ENCODE measurements around the gene AKAP13.
"Not testable (repeated sequence)": the region's sequence is repeated elsewhere in the genome, so short reads cannot be mapped to it uniquely, and the experiment has no call there.

Gene AKAP13

GRCh38 chr15:85475711-85476110 lies 95.3 kb downstream of the AKAP13 start:
- H3K4me1 ChIP-seq: no peaks in the 10 kb centered on the region
- no peak for TF ChIP-seq CTCF (IDR thresholded peaks at IDR 0.05)

GRCh38 chr15:85477061-85477460 lies 96.7 kb downstream of the AKAP13 start:
- Histone ChIP-seq H3K4me1 (no peaks in the 10 kb centered on the region), H3K4me2 (ENCODE audit: low read length) (no peak overlapping the region), H3K27me3 (ENCODE audit: control insufficient read depth, insufficient read depth, low read length) (no peaks in the 10 kb centered on the region), H3K79me2 (no peaks in the 10 kb centered on the region), H3K36me3 (ENCODE audit: control insufficient read depth, insufficient read depth, low read length) (no peaks in the 10 kb centered on the region), H3K27ac (no peak overlapping the region), H3K4me3 (ENCODE audit: low read depth, low read length) (no peak overlapping the region), H3K9me3 (ENCODE audit: control insufficient read depth, low read length) (no peaks in the 10 kb centered on the region), H3K9ac (no peak overlapping the region), H2AFZ (no peak overlapping the region)
- TF ChIP-seq CTCF (IDR thresholded peaks at IDR 0.05): no peak

More at GRCh38 chr15:85475711-85476110, 95.3 kb downstream of the AKAP13 start:
- no peaks in the 10 kb centered on the region for H3K36me3 ChIP-seq (ENCODE audit: control insufficient read depth, insufficient read depth, low read length)
- no peak overlapping the region for H3K4me2 ChIP-seq (ENCODE audit: low read length)
- no peak overlapping the region for H3K4me3 ChIP-seq (ENCODE audit: low read depth, low read length)
- H3K27ac ChIP-seq: no peak overlapping the region
- no peak overlapping the region for H3K9ac ChIP-seq
- no peaks in the 10 kb centered on the region for H3K9me3 ChIP-seq (ENCODE audit: control insufficient read depth, low read length)
- H3K27me3 ChIP-seq (ENCODE audit: control insufficient read depth, insufficient read depth, low read length): no peaks in the 10 kb centered on the region
- H2AFZ ChIP-seq: no peak overlapping the region
- H3K79me2 ChIP-seq: no peaks in the 10 kb centered on the region

- Histone ChIP-seq H3K9me3 (ENCODE audit: control insufficient read depth, low read length) (no peaks in the 10 kb centered on the region), H3K36me3 (ENCODE audit: control insufficient read depth, insufficient read depth, low read length) (no peaks in the 10 kb centered on the region), H3K9ac (no peak overlapping the region), H3K27ac (no peak overlapping the region), H3K4me3 (ENCODE audit: low read depth, low read length) (no peak overlapping the region), H3K4me1 (no peaks in the 10 kb centered on the region), H3K27me3 (ENCODE audit: control insufficient read depth, insufficient read depth, low read length) (no peaks in the 10 kb centered on the region), H3K4me2 (ENCODE audit: low read length) (no peak overlapping the region), H3K79me2 (no peaks in the 10 kb centered on the region), H2AFZ (no peak overlapping the region)
- no peak for TF ChIP-seq CTCF (IDR thresholded peaks at IDR 0.05)
Observed at GRCh38 chr15:85477730-85478129, 97.3 kb downstream of the AKAP13 start.

- no peak overlapping the region for H3K9ac ChIP-seq
- H3K79me2 ChIP-seq: no peaks in the 10 kb centered on the region
- H3K36me3 ChIP-seq (ENCODE audit: control insufficient read depth, insufficient read depth, low read length): no peaks in the 10 kb centered on the region
- no peaks in the 10 kb centered on the region for H3K27me3 ChIP-seq (ENCODE audit: control insufficient read depth, insufficient read depth, low read length)
- peak overlapping the region; percentile 24 for H3K27ac ChIP-seq
- no peak overlapping the region for H3K4me3 ChIP-seq (ENCODE audit: low read depth, low read length)
- no peak for TF ChIP-seq CTCF (IDR thresholded peaks at IDR 0.05)
- H3K4me1 ChIP-seq: no peaks in the 10 kb centered on the region
- no peaks in the 10 kb centered on the region for H3K9me3 ChIP-seq (ENCODE audit: control insufficient read depth, low read length)
- no peak overlapping the region for H2AFZ ChIP-seq
- H3K4me2 ChIP-seq (ENCODE audit: low read length): no peak overlapping the region
Observed at GRCh38 chr15:85479071-85479647, 98.8 kb downstream of the AKAP13 start.

GRCh38 chr15:85480923-85481322 lies 100.5 kb downstream of the AKAP13 start:
- Histone ChIP-seq H2AFZ (no peak overlapping the region), H3K4me1 (no peaks in the 10 kb centered on the region), H3K27me3 (ENCODE audit: control insufficient read depth, insufficient read depth, low read length) (no peaks in the 10 kb centered on the region), H3K27ac (no peak overlapping the region), H3K79me2 (no peaks in the 10 kb centered on the region), H3K9ac (no peak overlapping the region), H3K9me3 (ENCODE audit: control insufficient read depth, low read length) (no peaks in the 10 kb centered on the region), H3K4me2 (ENCODE audit: low read length) (no peak overlapping the region), H3K4me3 (ENCODE audit: low read depth, low read length) (no peak overlapping the region), H3K36me3 (ENCODE audit: control insufficient read depth, insufficient read depth, low read length) (no peaks in the 10 kb centered on the region)
- no peak for TF ChIP-seq CTCF (IDR thresholded peaks at IDR 0.05)

- H3K36me3 ChIP-seq (ENCODE audit: control insufficient read depth, insufficient read depth, low read length); H3K9me3 ChIP-seq (ENCODE audit: control insufficient read depth, low read length); H3K9ac ChIP-seq; H3K4me2 ChIP-seq (ENCODE audit: low read length); H2AFZ ChIP-seq; H3K27ac ChIP-seq; H3K4me1 ChIP-seq; H3K4me3 ChIP-seq (ENCODE audit: low read depth, low read length); H3K79me2 ChIP-seq; H3K27me3 ChIP-seq (ENCODE audit: control insufficient read depth, insufficient read depth, low read length): not testable (repeated sequence)
Observed at GRCh38 chr15:85481543-85481942, 101.1 kb downstream of the AKAP13 start.

Measured in parathyroid adenoma (tissue), 2 donors.